ENCODE results near the gene CD83. TPM values are rescaled to one million over a fixed set of nuclear protein-coding genes. Genes with fewer than 3 reads are reported as not detected.

Gene CD83
- total and polyA plus RNA-seq, 2 of the 4 experiments (the other 2 are of a cell fraction): 2.0 to 2.5 TPM

GRCh38 chr6:14149053-14149738, 31.6 kb downstream of the CD83 start:
- no peak overlapping the region for H2AFZ ChIP-seq (replicated peaks; ENCODE audit: low read length, poor library complexity)
- H3K27me3 ChIP-seq (ENCODE audit: control insufficient read depth, insufficient read depth, low read length): peaks cover 55% of the 10 kb centered on the region
- intact Hi-C loops (cut with micrococcal nuclease) (no loop called here), in situ Hi-C loops (cut with MboI; ENCODE audit: low sequenced_read_pairs) (no loop called here), dilution Hi-C loops (cut with HindIII; ENCODE audit: low sequenced_read_pairs, unreplicated experiment) (no loop called here)
- H3K27ac ChIP-seq (ENCODE audit: insufficient read depth, low read length): no peak overlapping the region
- no CpG with 5 or more reads among the region's 6 CpGs for WGBS, 2 experiments (ENCODE audit: extremely low coverage in 2 of 2, insufficient read length in 1 of 2)
- no peak overlapping the region for H3K4me2 ChIP-seq (ENCODE audit: low read depth, low read length)
- BruUV-seq (replicated peaks): no TSS peak
- no peaks in the 10 kb centered on the region for H3K9me3 ChIP-seq (ENCODE audit: control insufficient read depth, insufficient read depth, low read length)
- no peaks in the 10 kb centered on the region for H3K9me1 ChIP-seq (ENCODE audit: insufficient read depth, low read length)
- no peaks in the 10 kb centered on the region for H3K79me1 ChIP-seq (ENCODE audit: low read depth in 1 of 2, low read length in 2 of 2)
- H3K4ac ChIP-seq (ENCODE audit: low read depth, low read length): no peak overlapping the region
- no peak overlapping the region for H3K9ac ChIP-seq (ENCODE audit: low read depth, low read length)
- no peak overlapping the region for H2BK15ac ChIP-seq (ENCODE audit: low read depth, low read length)
- H2AK5ac ChIP-seq (ENCODE audit: low read depth, low read length): no peak overlapping the region
- H2AK9ac ChIP-seq (replicated peaks; ENCODE audit: low read depth, low read length, poor library complexity): no peak overlapping the region
- no peak overlapping the region for H3K14ac ChIP-seq (replicated peaks; ENCODE audit: low read depth, low read length)
- H2BK120ac ChIP-seq (ENCODE audit: low read depth, low read length): no peak overlapping the region
- H3K4me3 ChIP-seq (ENCODE audit: insufficient read depth, low read depth, low read length): no peak overlapping the region
- H3K4me1 ChIP-seq (ENCODE audit: control insufficient read depth, insufficient read depth, low read length): no peaks in the 10 kb centered on the region
- DNase-seq (no peak), ATAC-seq (ENCODE audit: low read depth) (no peak)
- H3K56ac ChIP-seq (ENCODE audit: extremely low read depth, insufficient read depth, low read length): no peak overlapping the region
- H3K36me3 ChIP-seq (ENCODE audit: control insufficient read depth, insufficient read depth, low read length): no peaks in the 10 kb centered on the region
- H4K8ac ChIP-seq (ENCODE audit: low read depth in 2 of 2, low read length in 2 of 2): no peak overlapping the region
- ChIA-PET CTCF (interaction anchor here (0.6 to 1.4 kb wide), 2 partner anchors 20 to 1859 kb away, joined by 3 to 4 read pairs; no protein-coding TSS in a partner anchor), POLR2A (ENCODE audit: unreplicated experiment) (no interaction called here)
- TF ChIP-seq NFE2L2 (IDR thresholded peaks at IDR 0.05; ENCODE audit: low read depth, low read length): no peak
- TF ChIP-seq RFX5 (IDR thresholded peaks at IDR 0.05; ENCODE audit: low read depth, low read length): no peak
- TF ChIP-seq CHD1 (IDR thresholded peaks at IDR 0.05; ENCODE audit: low read depth, low read length): no peak
- TF ChIP-seq CEBPB (IDR thresholded peaks at IDR 0.05; ENCODE audit: low read depth, low read length): no peak
- TF ChIP-seq, protein P1, sequence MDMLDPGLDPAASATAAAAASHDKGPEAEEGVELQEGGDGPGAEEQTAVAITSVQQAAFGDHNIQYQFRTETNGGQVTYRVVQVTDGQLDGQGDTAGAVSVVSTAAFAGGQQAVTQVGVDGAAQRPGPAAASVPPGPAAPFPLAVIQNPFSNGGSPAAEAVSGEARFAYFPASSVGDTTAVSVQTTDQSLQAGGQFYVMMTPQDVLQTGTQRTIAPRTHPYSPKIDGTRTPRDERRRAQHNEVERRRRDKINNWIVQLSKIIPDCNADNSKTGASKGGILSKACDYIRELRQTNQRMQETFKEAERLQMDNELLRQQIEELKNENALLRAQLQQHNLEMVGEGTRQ (IDR thresholded peaks at IDR 0.05; ENCODE audit: low read depth, low read length): no peak
- H4K91ac ChIP-seq (ENCODE audit: insufficient read depth, low read depth, low read length): no peak overlapping the region
- H3K23ac ChIP-seq (ENCODE audit: low read depth, low read length): no peak overlapping the region
- H2BK5ac ChIP-seq (ENCODE audit: low read depth, low read length, poor library complexity, severe bottlenecking): no peak overlapping the region
- no peak overlapping the region for H2BK20ac ChIP-seq (ENCODE audit: low read depth, low read length)
- no peaks in the 10 kb centered on the region for H4K20me1 ChIP-seq (ENCODE audit: insufficient read depth, low read length)
- no peak overlapping the region for H3K18ac ChIP-seq (ENCODE audit: low read depth, low read length)
- no peak overlapping the region for H4K5ac ChIP-seq (ENCODE audit: low read depth, low read length)

All from IMR-90 (cell line).